Activated naive CD8-positive, alpha-beta T cell treated with anti-CD3 and anti-CD28 coated beads for 36 hours (primary cell): ENCODE measurements around the gene TMEM54. TPM values are rescaled to one million over a fixed set of nuclear protein-coding genes. Genes with fewer than 3 reads are reported as not detected.

Experiments
- DNase-seq: peaks from one replicate; pipeline ENCODE4 v3.0.0; 2021
- H3K27ac Mint-ChIP-seq: one replicate; pipeline ENCODE4 v1.8.0; 2022; ENCODE audit warnings: mild to moderate bottlenecking, moderate library complexity, mixed read lengths
- H3K27me3 Mint-ChIP-seq: one replicate; pipeline ENCODE4 v1.8.0; 2022; ENCODE audit warnings: mild to moderate bottlenecking, mixed read lengths
- H3K36me3 Mint-ChIP-seq: one replicate; pipeline ENCODE4 v1.8.0; 2021; ENCODE audit warnings: mild to moderate bottlenecking, mixed read lengths
- H3K4me1 Mint-ChIP-seq: one replicate; pipeline ENCODE4 v1.8.0; 2021; ENCODE audit warnings: mixed read lengths
- H3K4me3 Mint-ChIP-seq: one replicate; pipeline ENCODE4 v1.8.0; 2022; ENCODE audit warnings: mild to moderate bottlenecking, moderate library complexity, mixed read lengths
- H3K9me3 Mint-ChIP-seq: one replicate; pipeline ENCODE4 v1.8.0; 2022; ENCODE audit warnings: mixed read lengths
- total RNA-seq, 2 experiments: library from RNA; stranded (reverse); gene quantifications; one replicate each; pipeline ENCODE4 v1.2.3, GENCODE V29; 2021

Gene TMEM54
- total RNA-seq, 2 experiments from 2014 or later = 1.2 to 1.4 TPM

DNA sequence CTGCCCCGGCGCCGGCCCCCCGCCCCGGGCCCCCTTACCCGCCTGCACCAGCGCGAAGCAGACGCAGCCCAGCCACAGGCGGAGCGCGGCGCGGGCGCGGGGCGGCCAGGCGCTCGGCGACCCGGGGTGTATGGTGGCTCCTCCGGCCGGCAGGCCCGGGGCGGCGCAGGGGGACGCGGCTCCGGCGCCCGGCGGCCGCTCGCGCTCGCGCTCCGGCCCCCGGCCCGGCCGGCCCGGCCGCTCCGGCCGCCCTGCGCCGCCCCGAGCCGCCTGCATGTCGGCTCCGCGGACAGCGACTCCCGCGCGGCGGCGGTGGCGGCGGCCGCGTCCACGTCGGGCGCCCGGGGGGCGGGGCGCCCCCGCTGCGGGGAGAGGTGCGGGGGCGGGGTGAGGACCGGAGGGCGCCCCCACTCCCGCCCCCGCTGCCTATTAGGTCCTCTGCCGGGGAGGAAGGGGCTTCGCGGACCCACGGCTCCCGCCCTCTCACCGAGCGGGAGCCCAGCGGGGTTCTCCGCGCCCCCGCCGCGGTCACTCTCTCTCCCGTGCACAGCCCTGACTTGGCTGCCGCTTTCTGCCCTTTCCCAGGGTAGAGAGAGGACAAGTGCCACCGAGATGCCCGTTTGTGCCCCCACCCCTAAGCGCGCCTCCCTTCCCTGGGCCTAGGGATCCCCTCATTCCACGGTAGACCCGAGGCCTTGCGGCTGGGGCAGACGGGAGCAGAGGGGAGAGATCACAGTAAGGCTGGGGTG lies 30.4 kb downstream of the TMEM54 start, which contains the start of gene FNDC5:
TSS of gene FNDC5 (minus strand) at position 298 of the 749 bp plus-strand sequence.
- Mint-ChIP-seq H3K36me3 (no peaks in the 10 kb centered on the region), H3K27me3 (peaks cover 60% of the 10 kb centered on the region), H3K27ac (no peak within 1 kb of the TSS), H3K4me1 (peaks cover 5% of the 10 kb centered on the region), H3K4me3 (peak within 1 kb of the TSS; percentile 57), H3K9me3 (no peaks in the 10 kb centered on the region)
- DNase-seq = no peak

DNA sequence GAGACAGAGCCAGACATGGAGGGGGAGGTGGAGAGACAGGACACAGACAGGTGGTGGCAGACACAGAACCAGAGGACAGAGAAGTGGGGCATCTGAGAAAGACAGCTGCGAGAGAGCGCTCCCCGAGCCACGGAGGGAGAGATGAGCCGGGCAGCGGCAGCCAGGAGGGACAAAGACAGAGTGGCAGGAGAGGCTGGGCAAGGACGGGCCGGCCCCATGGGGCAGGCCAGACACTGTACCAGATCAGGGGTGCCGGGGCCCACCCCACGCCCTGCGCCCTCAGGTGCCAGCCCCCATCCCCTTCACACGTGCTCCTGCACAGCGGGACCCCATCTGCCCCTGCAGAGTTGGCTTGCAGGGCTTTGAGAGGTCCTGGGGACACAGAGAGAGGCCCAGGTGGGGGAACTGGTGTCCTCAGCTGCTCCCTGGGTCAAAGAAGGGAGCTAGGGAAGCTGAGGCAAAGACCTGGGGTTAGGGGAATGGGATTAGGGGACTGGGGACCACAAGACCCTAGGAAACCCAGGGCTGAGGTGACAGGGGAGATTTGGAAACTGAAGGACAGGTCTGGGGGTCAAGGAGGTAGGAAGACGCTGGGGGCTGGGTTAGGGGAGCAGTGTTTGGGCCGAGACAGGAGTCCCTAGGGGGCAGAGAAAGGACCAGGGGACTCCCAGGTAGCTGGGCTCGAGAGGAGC lies 31.1 kb downstream of the TMEM54 start:
- DNase-seq = no peak
- Mint-ChIP-seq H3K27me3 (peaks cover 53% of the 10 kb centered on the region), H3K9me3 (no peaks in the 10 kb centered on the region), H3K27ac (no peak overlapping the region), H3K4me3 (peak overlapping the region; percentile 57), H3K36me3 (no peaks in the 10 kb centered on the region), H3K4me1 (peaks cover 5% of the 10 kb centered on the region)

DNA sequence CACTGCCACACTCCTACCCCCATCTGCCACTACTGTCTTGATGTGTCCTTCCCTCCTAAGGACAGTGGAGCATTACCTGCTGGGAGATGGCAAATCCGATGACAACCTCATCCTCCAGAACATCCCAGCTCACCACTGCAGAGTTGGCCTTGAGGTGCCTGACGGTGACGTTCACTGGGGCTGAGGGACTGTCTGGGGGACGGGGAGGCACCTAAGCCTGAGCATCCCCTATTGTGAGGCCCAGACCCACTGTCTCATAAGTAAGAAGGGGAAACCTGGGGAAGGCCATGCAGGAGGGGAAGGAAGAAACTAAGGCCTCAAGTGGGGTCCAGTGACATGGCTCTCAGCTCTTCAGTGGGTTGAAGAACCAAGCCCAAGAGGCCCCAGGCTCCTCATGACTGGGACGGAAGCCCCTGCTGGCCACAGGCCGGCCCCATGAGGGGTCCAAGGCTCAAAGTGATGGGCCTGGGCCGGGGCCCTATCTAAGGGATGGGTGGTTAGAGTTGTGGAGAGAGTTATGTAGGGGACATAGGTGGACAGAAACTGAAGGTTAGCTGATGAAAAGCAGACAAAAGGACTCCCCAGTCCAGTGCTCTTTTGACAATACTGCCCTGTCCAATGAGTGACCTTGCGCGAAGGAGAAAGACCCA lies 32.3 kb downstream of the TMEM54 start:
- H3K9me3 Mint-ChIP-seq = no peaks in the 10 kb centered on the region
- H3K4me1 Mint-ChIP-seq = peaks cover 5% of the 10 kb centered on the region
- H3K4me3 Mint-ChIP-seq = no peak overlapping the region
- no peak overlapping the region for H3K27ac Mint-ChIP-seq
- H3K27me3 Mint-ChIP-seq = peaks cover 41% of the 10 kb centered on the region
- no peaks in the 10 kb centered on the region for H3K36me3 Mint-ChIP-seq
- DNase-seq = no peak

DNA sequence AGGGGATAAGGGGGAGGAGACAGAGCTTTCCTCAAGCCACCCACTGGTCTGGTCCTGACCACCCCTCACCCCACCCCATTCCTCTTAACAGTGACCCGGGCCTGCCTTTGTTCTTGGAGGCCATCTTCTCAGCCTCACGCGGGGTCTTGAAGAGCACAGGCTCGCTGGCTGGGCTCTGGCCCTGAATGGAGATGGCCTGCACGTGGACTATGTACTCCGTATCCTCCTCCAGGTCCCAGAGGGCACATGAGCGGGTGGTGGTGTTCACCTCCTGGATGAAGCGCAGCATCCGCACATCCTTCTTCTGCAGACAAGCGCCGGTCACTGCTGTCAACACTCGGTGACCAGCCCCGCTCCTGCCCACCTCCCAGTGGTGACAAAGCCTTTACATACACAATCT lies 33.1 kb downstream of the TMEM54 start:
- Mint-ChIP-seq H3K27me3 (peaks cover 35% of the 10 kb centered on the region), H3K4me1 (peaks cover 5% of the 10 kb centered on the region), H3K4me3 (no peak overlapping the region), H3K27ac (no peak overlapping the region), H3K9me3 (no peaks in the 10 kb centered on the region), H3K36me3 (no peaks in the 10 kb centered on the region)
- DNase-seq = no peak

DNA sequence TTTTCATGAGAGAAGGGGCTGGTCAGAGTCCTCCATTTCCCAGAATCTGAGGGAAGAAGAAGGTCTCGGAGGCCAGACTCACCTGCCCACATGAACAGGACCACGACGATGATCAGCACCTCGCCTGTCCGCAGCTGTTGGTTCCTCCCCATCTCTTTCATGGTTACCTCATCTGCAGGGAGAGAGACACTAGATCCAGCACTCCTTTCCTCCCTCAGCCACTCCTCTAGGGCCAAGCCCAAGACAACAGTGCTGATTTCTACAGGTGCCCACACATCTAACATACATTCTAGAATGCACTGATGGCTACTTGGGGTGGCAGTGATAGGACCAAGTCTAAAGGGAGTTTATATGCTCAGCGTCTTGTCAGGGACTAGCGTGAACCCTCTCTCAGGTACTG lies 33.5 kb downstream of the TMEM54 start:
- DNase-seq = no peak
- H3K27ac Mint-ChIP-seq = no peak overlapping the region
- H3K4me1 Mint-ChIP-seq = peaks cover 5% of the 10 kb centered on the region
- H3K36me3 Mint-ChIP-seq = no peaks in the 10 kb centered on the region
- no peaks in the 10 kb centered on the region for H3K9me3 Mint-ChIP-seq
- no peak overlapping the region for H3K4me3 Mint-ChIP-seq
- H3K27me3 Mint-ChIP-seq = peaks cover 32% of the 10 kb centered on the region

DNA sequence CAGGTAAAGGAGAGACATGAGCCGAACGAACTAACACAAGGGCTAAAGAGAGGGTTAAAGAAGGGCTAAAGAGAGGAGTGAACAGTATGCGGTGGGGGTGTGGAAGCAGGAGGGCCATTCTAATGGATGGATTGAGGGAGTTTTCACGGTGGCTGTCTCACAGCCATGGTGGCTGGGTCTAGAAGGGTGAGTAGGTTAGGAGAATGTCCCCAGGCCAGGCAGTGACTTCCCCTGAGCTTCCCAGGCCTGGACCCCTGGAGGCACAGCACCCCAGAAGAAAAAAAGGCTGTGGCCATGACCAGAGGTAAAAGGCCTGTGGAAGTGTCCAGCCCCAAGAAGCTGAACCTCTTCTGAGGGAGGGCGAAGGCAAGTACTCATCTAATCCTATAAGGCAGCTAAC lies 34.0 kb downstream of the TMEM54 start:
- Mint-ChIP-seq H3K9me3 (no peaks in the 10 kb centered on the region), H3K36me3 (no peaks in the 10 kb centered on the region), H3K4me1 (peaks cover 5% of the 10 kb centered on the region), H3K4me3 (no peak overlapping the region), H3K27me3 (peaks cover 28% of the 10 kb centered on the region), H3K27ac (no peak overlapping the region)
- DNase-seq = no peak

DNA sequence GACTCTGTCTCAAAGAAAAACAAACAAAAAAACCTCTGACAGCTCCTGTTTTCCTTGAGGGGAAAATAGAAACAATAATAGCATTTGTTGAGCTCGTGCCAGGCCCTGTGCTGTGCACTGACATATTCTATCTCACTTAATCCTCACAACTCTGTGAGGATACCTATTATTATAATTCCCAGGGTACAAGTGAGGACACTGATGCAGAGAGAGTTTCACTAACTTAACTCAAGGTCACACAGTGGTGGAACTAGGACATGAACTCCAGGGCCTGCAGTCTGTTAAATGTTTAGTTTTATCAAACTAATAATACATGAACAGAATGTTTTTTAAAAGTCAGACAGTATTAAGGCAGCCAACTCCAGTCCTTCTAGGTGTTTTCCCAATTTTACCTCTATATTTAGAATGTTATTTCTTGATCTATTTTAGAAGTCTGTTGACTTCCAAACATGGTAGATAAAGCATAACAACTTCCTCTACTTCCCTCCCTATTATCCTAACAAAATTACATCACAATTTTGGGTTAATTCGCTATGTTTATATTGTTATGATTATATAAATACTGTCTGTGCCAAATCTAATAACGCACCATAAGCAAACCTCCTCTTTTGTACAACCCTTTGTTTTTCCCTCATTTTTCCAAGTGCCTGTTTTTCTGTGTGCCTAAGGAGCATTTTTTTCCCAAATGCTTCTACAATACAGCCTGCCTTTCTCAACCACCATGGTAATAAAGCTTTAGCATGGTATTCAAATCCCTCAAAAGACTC lies 35.4 kb downstream of the TMEM54 start:
- Mint-ChIP-seq H3K27me3 (peaks cover 16% of the 10 kb centered on the region), H3K36me3 (no peaks in the 10 kb centered on the region), H3K27ac (no peak overlapping the region), H3K4me1 (no peaks in the 10 kb centered on the region), H3K4me3 (no peak overlapping the region), H3K9me3 (no peaks in the 10 kb centered on the region)
- DNase-seq = no peak

DNA sequence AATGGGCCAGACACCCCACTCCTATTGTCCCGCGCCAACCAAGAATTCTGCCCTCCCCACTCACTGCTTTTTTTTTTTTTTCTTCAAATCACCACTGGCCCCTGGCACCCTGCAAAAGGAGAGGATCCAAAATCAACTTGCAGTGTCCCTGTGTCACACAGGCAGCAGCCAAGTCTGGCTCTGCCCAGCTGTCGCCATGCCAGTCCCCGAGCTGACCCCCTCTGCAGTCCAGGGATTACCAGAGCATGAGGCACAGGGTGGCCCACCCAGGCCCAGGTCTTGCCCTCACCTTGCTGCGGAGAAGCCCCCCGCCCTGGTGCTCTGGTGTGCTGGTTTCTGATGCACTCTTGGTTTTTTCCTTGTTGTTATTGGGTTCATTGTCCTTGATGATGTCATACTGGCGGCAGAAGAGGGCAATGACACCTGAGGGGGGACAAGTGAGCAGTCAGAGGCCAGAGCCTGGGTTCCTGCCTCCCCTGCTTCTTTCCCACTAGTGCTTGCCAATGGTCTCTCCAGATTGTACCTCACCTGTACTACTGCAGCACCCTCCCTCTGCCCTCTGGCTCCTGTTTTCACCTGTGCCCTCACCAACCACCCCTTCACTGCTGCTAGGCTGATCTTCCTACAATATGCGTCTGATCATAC lies 36.7 kb downstream of the TMEM54 start:
- DNase-seq = no peak
- H3K9me3 Mint-ChIP-seq = no peaks in the 10 kb centered on the region
- H3K36me3 Mint-ChIP-seq = no peaks in the 10 kb centered on the region
- no peak overlapping the region for H3K27ac Mint-ChIP-seq
- H3K27me3 Mint-ChIP-seq = peaks cover 6% of the 10 kb centered on the region
- no peaks in the 10 kb centered on the region for H3K4me1 Mint-ChIP-seq
- no peak overlapping the region for H3K4me3 Mint-ChIP-seq

DNA sequence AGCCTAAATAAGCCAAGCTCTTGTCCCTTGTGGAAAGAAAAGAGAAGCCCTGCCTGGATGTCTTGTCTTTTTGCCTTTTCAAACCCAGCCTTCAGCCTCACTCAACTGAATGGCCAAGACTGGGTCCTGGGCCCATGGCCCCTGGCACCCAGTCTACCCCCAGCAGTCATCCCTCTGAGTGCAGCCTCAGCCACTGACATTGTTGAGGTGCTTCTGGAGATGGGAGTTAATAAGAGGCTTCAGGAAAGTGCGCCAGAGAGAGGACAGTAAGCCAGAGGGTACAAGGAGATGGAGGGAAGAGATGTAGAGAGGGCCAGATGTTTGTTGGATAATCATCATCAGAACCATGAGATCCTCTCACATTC lies 37.3 kb downstream of the TMEM54 start:
- H3K36me3 Mint-ChIP-seq = no peaks in the 10 kb centered on the region
- no peaks in the 10 kb centered on the region for H3K9me3 Mint-ChIP-seq
- H3K4me3 Mint-ChIP-seq = no peak overlapping the region

DNA sequence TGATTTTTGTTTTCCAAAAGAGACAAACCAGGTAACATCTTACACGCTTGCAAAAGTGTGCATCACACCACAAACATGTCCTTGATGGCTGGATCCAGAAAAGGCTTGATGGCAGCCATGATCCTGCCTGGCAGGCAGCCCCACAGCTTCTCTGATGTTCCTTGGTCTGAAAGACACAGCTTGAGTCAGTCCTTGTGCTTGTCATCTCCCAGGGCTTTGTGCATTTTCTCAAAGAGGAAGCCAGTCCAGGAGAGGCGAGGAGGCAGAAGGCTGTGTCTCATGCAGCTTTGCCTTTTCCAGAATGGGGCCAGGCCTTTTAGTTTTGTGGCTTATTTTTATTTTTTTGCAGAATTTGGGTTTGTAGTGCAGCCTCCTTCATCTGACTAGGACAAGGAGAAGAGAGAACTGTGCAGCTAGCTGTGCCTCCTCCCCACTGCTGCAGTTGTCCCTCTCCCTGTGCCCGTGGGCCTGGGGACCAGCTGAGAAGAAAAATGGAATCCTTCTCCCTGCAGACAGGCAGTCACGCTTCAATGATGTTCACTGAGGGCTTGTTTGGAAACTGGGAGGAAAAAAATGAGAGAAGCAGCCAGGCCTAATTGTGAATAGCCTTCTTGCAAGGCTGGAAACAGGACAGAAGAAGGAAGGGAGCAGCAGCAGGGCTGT lies 37.8 kb downstream of the TMEM54 start:
- Mint-ChIP-seq H3K36me3 (no peaks in the 10 kb centered on the region), H3K27me3 (no peaks in the 10 kb centered on the region), H3K27ac (no peak overlapping the region), H3K4me3 (no peak overlapping the region), H3K4me1 (no peaks in the 10 kb centered on the region), H3K9me3 (no peaks in the 10 kb centered on the region)
- DNase-seq = no peak

More for the DNA sequence above, 37.3 kb downstream of the TMEM54 start:
- DNase-seq = no peak
- H3K4me1 Mint-ChIP-seq = no peaks in the 10 kb centered on the region
- H3K27me3 Mint-ChIP-seq = no peaks in the 10 kb centered on the region
- no peak overlapping the region for H3K27ac Mint-ChIP-seq

DNA sequence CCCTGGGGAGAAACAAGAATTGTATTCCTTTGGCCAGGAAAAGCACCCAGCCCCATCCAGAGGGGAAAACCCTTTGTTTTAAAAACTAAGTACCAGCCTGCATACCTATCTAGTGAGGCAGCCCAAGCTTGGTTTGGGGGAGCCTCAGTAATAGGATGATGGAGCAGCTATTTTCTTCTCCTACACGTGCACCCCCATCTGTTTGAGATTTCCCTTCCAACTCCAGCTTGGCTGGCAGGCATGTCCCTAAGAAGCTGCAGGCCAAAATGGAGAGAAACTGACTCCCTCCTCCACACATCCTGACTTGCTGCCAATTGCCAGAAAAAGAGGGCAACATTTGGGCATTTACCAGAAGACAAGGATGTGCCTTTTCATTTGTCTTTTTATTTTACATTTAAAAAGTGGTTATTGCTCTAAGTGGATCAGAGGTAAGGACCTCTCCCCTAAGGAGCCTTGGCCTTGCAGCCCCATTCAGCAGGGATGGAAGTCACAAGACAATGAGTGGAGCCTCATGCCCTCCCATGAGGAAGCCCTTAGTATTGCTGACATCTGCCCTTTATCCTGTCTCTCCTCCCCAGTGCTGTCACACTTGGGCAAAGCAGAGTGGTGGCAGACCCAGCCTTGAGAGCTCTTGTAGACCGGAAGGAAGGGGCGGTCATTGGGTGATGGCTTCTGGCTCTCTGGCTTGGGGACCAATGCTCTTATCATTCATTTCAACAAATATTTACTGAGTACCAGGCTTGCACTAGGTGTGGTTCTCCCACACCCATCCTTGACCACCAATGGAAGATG lies 39.1 kb downstream of the TMEM54 start:
- no peaks in the 10 kb centered on the region for H3K36me3 Mint-ChIP-seq
- no peak overlapping the region for H3K27ac Mint-ChIP-seq
- no peaks in the 10 kb centered on the region for H3K27me3 Mint-ChIP-seq
- no peak for DNase-seq
- no peaks in the 10 kb centered on the region for H3K9me3 Mint-ChIP-seq
- no peak overlapping the region for H3K4me3 Mint-ChIP-seq
- no peaks in the 10 kb centered on the region for H3K4me1 Mint-ChIP-seq

DNA sequence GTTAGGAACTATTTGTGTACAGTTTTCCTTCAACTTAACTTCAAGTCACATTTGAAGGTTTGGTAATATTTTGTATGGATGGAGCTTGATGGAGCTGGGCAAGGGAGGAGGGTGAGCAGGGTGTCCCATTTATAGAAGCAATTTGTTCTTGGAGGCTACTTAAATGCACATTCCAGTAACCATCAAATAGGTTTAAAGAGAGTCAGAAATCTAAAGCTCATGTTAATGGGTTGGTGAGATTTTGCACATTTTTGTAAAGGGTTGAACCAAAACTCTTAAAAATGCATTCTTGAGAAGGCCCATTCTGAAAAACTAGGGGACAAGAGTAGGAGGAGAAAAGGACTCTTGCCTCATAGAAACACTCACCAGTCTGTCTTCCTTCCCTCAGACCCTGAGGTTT lies 40.6 kb downstream of the TMEM54 start:
- no peak overlapping the region for H3K4me3 Mint-ChIP-seq
- H3K27ac Mint-ChIP-seq = no peak overlapping the region
- H3K27me3 Mint-ChIP-seq = no peaks in the 10 kb centered on the region
- peaks cover 3% of the 10 kb centered on the region for H3K36me3 Mint-ChIP-seq
- H3K4me1 Mint-ChIP-seq = no peaks in the 10 kb centered on the region
- DNase-seq = no peak
- no peaks in the 10 kb centered on the region for H3K9me3 Mint-ChIP-seq

DNA sequence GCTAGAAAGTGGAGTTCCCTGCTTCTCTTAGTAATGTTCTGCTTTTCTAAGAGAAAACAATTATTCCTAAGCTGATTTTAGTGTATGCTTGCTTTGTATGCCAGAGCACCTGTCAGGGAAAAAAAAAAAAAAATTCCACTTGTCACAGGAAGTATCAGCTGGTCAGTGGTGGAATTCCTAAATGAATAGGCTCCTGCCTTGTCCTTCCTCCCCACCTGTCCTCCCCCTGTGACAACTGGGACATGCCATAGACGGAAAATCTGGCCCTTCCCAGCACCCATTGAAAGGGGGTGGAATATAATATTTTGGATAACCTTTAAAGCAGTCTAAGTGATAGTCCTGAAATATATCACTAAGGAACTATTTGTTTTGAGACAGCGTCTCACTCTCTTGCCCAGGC lies 41.3 kb downstream of the TMEM54 start:
- DNase-seq = no peak
- H3K9me3 Mint-ChIP-seq = no peaks in the 10 kb centered on the region
- no peaks in the 10 kb centered on the region for H3K27me3 Mint-ChIP-seq
- no peak overlapping the region for H3K27ac Mint-ChIP-seq
- peaks cover 3% of the 10 kb centered on the region for H3K36me3 Mint-ChIP-seq
- H3K4me3 Mint-ChIP-seq = no peak overlapping the region
- H3K4me1 Mint-ChIP-seq = no peaks in the 10 kb centered on the region

DNA sequence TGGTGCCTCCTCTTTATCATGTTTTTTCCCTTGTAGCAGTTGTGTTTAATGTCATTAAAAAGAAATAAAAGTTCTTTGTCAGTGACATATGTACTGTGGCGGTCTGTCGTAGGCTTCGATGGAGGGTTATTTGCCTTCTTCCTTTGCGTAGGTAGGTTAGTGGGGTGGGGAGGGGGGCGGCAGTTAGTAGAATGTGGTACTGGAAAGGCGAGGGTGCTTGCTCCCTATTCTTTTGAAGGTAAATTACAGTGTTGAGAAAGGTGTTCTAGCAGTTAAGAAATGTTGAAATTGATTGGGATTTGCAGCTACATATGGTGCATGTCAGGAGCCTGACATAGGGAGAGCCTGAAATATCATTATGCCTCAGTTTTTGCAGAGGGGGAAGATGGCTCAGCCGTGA lies 42.4 kb downstream of the TMEM54 start:
- H3K4me1 Mint-ChIP-seq = no peaks in the 10 kb centered on the region
- no peak overlapping the region for H3K27ac Mint-ChIP-seq
- no peak overlapping the region for H3K4me3 Mint-ChIP-seq
- no peak for DNase-seq
- no peaks in the 10 kb centered on the region for H3K9me3 Mint-ChIP-seq
- H3K27me3 Mint-ChIP-seq = no peaks in the 10 kb centered on the region
- peaks cover 8% of the 10 kb centered on the region for H3K36me3 Mint-ChIP-seq
